B cell (primary cell): ENCODE data around the gene SYT2.

Source experiments
- CTCF ChIP-seq: fragments of 200-600 bp; IDR thresholded peaks from one replicate; pipeline ENCODE4 v1.8.0; 2022; ENCODE audit warnings: antibody characterized with exemption, mild to moderate bottlenecking
- EZH2 ChIP-seq: IDR thresholded peaks from 2 replicates; pipeline ENCODE4 v1.6.1; 2012; ENCODE audit warnings: borderline replicate concordance, low read depth, mild to moderate bottlenecking, moderate library complexity, low read length; ENCODE audit not compliant: insufficient read depth, poor library complexity, severe bottlenecking

DNA sequence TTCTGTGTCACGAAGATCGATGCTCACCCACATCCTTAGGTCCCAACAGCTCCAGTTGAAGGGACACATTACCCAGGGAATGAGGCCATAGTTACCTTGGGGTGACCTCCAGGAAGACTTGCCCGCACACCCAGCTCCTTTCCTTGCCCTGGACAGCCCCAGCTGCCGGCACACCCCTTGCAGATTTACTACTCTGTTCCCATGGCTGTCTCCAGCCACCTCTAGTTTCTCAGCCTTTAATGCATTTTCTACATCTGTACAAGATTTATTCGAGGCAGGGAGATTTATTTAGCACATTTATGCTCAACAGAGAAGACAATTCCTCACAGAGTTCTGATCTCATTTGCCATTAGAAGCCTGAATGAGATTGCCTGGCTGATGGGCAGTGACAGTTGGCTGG, 36.7 kb downstream of the SYT2 start:
- TF ChIP-seq EZH2 = no peak
- TF ChIP-seq CTCF = no peak
